ENCODE data around the gene U2AF1L4.

The U2AF1L4 gene

GRCh38 chr19:35746531-35746930, 1.3 kb upstream of the U2AF1L4 start:
- DNase-seq (ENCODE audit: extremely low read depth, low read depth): no peak
- TF ChIP-seq, protein P1, sequence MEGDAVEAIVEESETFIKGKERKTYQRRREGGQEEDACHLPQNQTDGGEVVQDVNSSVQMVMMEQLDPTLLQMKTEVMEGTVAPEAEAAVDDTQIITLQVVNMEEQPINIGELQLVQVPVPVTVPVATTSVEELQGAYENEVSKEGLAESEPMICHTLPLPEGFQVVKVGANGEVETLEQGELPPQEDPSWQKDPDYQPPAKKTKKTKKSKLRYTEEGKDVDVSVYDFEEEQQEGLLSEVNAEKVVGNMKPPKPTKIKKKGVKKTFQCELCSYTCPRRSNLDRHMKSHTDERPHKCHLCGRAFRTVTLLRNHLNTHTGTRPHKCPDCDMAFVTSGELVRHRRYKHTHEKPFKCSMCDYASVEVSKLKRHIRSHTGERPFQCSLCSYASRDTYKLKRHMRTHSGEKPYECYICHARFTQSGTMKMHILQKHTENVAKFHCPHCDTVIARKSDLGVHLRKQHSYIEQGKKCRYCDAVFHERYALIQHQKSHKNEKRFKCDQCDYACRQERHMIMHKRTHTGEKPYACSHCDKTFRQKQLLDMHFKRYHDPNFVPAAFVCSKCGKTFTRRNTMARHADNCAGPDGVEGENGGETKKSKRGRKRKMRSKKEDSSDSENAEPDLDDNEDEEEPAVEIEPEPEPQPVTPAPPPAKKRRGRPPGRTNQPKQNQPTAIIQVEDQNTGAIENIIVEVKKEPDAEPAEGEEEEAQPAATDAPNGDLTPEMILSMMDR (IDR thresholded peaks at IDR 0.05; ENCODE audit: low read depth, low read length): no peak

- DNase-seq (ENCODE audit: extremely low read depth, low read depth): no peak
Measured at GRCh38 chr19:35746087-35746462, 857 bp upstream of the U2AF1L4 start.

GRCh38 chr19:35744430-35745327, 539 bp downstream of the U2AF1L4 start:
- DNase-seq (ENCODE audit: extremely low read depth, low read depth): peak; percentile 85
- TF ChIP-seq, protein P1 (IDR thresholded peaks at IDR 0.05; ENCODE audit: low read depth, low read length): peak; percentile 59

More at GRCh38 chr19:35746087-35746462, 857 bp upstream of the U2AF1L4 start:
- TF ChIP-seq, protein P1 (IDR thresholded peaks at IDR 0.05; ENCODE audit: low read depth, low read length): no peak

GRCh38 chr19:35743640-35744429, 1.4 kb downstream of the U2AF1L4 start:
- TF ChIP-seq, protein P1 (IDR thresholded peaks at IDR 0.05; ENCODE audit: low read depth, low read length): no peak
- no peak for DNase-seq (ENCODE audit: extremely low read depth, low read depth)

DNA sequence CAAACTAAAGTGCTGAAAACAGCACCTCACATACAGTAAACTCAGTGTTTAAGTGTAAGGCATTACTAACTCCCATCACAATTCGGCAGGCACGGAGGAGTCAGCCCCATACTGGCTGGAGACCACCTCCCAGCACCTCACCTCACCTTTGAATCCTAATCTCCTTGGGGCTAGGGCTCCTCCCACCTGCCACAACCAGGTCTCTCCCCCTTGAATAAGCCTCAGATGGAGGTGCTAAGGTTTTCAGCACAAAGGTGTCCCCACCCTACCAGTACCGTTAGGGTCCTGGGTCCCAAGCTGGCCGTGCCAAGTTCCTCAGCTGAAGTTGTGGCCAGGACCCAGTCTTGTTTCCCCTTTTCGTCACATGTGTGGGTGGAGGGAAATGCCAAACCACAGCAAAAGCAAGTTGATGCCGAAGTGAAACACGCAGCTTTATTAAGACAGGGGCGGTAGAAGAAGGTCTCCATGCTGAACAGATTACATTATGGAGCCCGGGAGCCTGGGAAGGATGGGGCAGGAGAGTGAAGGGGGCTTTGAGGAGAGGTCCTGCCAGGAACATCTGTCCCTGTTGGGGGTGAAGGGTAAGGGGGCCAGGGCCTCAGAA, 3.0 kb downstream of the U2AF1L4 start, which contains the start of gene IGFLR1:
Gene IGFLR1, minus strand, starts transcription at position 332 of the 604 bp plus-strand sequence. CDS start 1,272 bp downstream, outside the sequence.
- DNase-seq (ENCODE audit: extremely low read depth, low read depth): no peak
- TF ChIP-seq, protein P1 (IDR thresholded peaks at IDR 0.05; ENCODE audit: low read depth, low read length): no peak

- TF ChIP-seq, protein P1 (IDR thresholded peaks at IDR 0.05; ENCODE audit: low read depth, low read length): no peak
Measured at GRCh38 chr19:35741203-35741515, 4.1 kb downstream of the U2AF1L4 start.

More at GRCh38 chr19:35741203-35741515, 4.1 kb downstream of the U2AF1L4 start:
- no peak for DNase-seq (ENCODE audit: extremely low read depth, low read depth)

Data from AG09319 (cell line).